ENCODE data around the gene LANCL1.

LANCL1 gene

DNA sequence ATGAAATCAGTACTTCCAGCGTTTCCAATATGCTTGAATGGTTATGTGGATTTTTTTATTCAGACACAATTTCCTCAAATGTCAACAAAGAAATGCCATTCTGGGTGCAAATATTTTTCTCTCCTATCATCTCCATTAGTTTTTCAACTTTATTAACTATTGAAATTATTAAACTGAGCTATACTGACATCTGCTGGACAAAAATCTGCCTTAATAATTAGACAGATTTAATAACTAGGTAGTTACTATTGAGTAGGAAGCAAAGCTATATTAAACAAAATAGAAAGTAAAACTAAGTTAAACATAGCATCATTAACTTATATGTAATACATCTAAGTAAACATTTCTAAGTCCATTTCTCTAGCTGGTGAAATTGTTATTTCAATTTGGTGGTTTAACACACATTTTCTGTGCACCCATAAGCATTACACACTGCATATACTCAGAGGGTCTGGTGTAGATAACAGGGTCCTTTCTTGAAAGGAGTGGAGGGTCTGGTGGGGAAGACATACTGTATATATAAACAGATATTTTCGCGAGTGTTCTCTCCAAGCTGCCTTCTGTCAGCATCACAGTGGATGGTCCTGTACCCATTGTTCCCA lies 77.0 kb downstream of the LANCL1 start:
- H3K27ac ChIP-seq = no peak overlapping the region
- peak; percentile 58 for TF ChIP-seq CTCF (conservative IDR thresholded peaks at IDR 0.05; ENCODE audit: low read depth, low read length)
- H3K27me3 ChIP-seq (ENCODE audit: insufficient read depth, low read depth) = no peaks in the 10 kb centered on the region
- no peaks in the 10 kb centered on the region for H3K4me1 ChIP-seq (ENCODE audit: low read depth, poor library complexity, severe bottlenecking)
- H3K9ac ChIP-seq = no peak overlapping the region
- no peaks in the 10 kb centered on the region for H4K20me1 ChIP-seq (ENCODE audit: insufficient read depth)
- no peaks in the 10 kb centered on the region for H3K36me3 ChIP-seq (ENCODE audit: insufficient read depth)
- no peak overlapping the region for H3K4me2 ChIP-seq
- no peaks in the 10 kb centered on the region for H3K79me2 ChIP-seq (ENCODE audit: insufficient read depth, low read depth)
- H2AFZ ChIP-seq (ENCODE audit: low read depth) = no peak overlapping the region
- no peak overlapping the region for H3K4me3 ChIP-seq (IDR thresholded peaks at IDR 0.05; ENCODE audit: insufficient read depth, low read depth, low read length)

DNA sequence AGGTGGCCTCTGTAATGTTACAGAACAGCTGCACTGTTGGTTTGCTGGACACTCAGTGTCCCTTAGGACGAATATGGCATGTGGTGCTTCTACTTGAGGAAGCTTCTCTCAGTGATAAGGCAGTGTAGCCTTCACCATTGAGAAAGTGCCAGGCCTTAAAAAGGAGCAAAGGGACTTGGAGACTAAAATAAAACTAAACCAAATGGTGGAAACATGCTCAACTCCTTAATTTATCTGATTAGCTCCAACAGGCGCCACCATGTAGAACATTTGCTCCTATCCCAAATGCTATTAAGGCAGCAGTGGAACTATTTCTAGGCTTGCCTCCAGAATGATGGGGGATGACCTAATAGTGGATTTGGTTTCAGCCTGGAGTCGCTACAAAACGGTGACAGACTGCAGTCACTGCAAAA lies 84.1 kb downstream of the LANCL1 start:
- no peak overlapping the region for H3K27ac ChIP-seq
- no peaks in the 10 kb centered on the region for H3K27me3 ChIP-seq (ENCODE audit: insufficient read depth, low read depth)
- TF ChIP-seq CTCF (conservative IDR thresholded peaks at IDR 0.05; ENCODE audit: low read depth, low read length) = no peak
- no peaks in the 10 kb centered on the region for H4K20me1 ChIP-seq (ENCODE audit: insufficient read depth)
- H3K9ac ChIP-seq = no peak overlapping the region
- H3K36me3 ChIP-seq (ENCODE audit: insufficient read depth) = no peaks in the 10 kb centered on the region
- H3K4me1 ChIP-seq (ENCODE audit: low read depth, poor library complexity, severe bottlenecking) = no peaks in the 10 kb centered on the region
- H3K4me3 ChIP-seq (IDR thresholded peaks at IDR 0.05; ENCODE audit: insufficient read depth, low read depth, low read length) = no peak overlapping the region
- no peaks in the 10 kb centered on the region for H3K79me2 ChIP-seq (ENCODE audit: insufficient read depth, low read depth)
- no peak overlapping the region for H3K4me2 ChIP-seq
- no peak overlapping the region for H2AFZ ChIP-seq (ENCODE audit: low read depth)

GRCh38 chr2:210389856-210390255 lies 86.7 kb downstream of the LANCL1 start:
- no peak overlapping the region for H3K4me3 ChIP-seq (IDR thresholded peaks at IDR 0.05; ENCODE audit: insufficient read depth, low read depth, low read length)
- H3K27ac ChIP-seq = no peak overlapping the region
- H3K4me1 ChIP-seq (ENCODE audit: low read depth, poor library complexity, severe bottlenecking) = no peaks in the 10 kb centered on the region
- H3K36me3 ChIP-seq (ENCODE audit: insufficient read depth) = no peaks in the 10 kb centered on the region
- H3K9ac ChIP-seq = no peak overlapping the region
- H3K4me2 ChIP-seq = no peak overlapping the region
- no peaks in the 10 kb centered on the region for H4K20me1 ChIP-seq (ENCODE audit: insufficient read depth)
- H3K27me3 ChIP-seq (ENCODE audit: insufficient read depth, low read depth) = no peaks in the 10 kb centered on the region
- H3K79me2 ChIP-seq (ENCODE audit: insufficient read depth, low read depth) = no peaks in the 10 kb centered on the region
- no peak for TF ChIP-seq CTCF (conservative IDR thresholded peaks at IDR 0.05; ENCODE audit: low read depth, low read length)
- H2AFZ ChIP-seq (ENCODE audit: low read depth) = no peak overlapping the region

- H4K20me1 ChIP-seq (ENCODE audit: insufficient read depth) = no peaks in the 10 kb centered on the region
- H3K4me1 ChIP-seq (ENCODE audit: low read depth, poor library complexity, severe bottlenecking) = no peaks in the 10 kb centered on the region
- no peak overlapping the region for H3K27ac ChIP-seq
- no peak overlapping the region for H3K4me2 ChIP-seq
- no peak for TF ChIP-seq CTCF (conservative IDR thresholded peaks at IDR 0.05; ENCODE audit: low read depth, low read length)
- no peaks in the 10 kb centered on the region for H3K27me3 ChIP-seq (ENCODE audit: insufficient read depth, low read depth)
- H3K9ac ChIP-seq = no peak overlapping the region
- no peaks in the 10 kb centered on the region for H3K79me2 ChIP-seq (ENCODE audit: insufficient read depth, low read depth)
- no peaks in the 10 kb centered on the region for H3K36me3 ChIP-seq (ENCODE audit: insufficient read depth)
- no peak overlapping the region for H2AFZ ChIP-seq (ENCODE audit: low read depth)
- H3K4me3 ChIP-seq (IDR thresholded peaks at IDR 0.05; ENCODE audit: insufficient read depth, low read depth, low read length) = no peak overlapping the region
These were observed 88.4 kb downstream of the LANCL1 start for GRCh38 chr2:210388148-210388547.
